Left ventricle myocardium inferior (tissue), 1 donor: ENCODE results near the gene PSMG1. TPM values are rescaled to one million over a fixed set of nuclear protein-coding genes. Genes with fewer than 3 reads are reported as not detected.

Experiments used
- DNase-seq: peaks from one replicate; pipeline ENCODE4 v3.0.0-alpha.2; 2020
- H3K27ac ChIP-seq: fragments of 200-600 bp; replicated peaks from 2 replicates; pipeline ENCODE4 v1.8.0; 2021
- H3K27me3 ChIP-seq: fragments of 200-600 bp; 2 replicates; pipeline ENCODE4 v1.8.0; 2021; ENCODE audit warnings: low read depth
- H3K36me3 ChIP-seq: fragments of 200-600 bp; 2 replicates; pipeline ENCODE4 v1.8.0; 2021
- H3K4me1 ChIP-seq: fragments of 200-600 bp; 2 replicates; pipeline ENCODE4 v1.8.0; 2021
- H3K4me3 ChIP-seq: fragments of 200-600 bp; 2 replicates; pipeline ENCODE4 v1.8.0; 2021; ENCODE audit warnings: mild to moderate bottlenecking, moderate library complexity
- H3K9me3 ChIP-seq: fragments of 200-600 bp; replicated peaks from 2 replicates; pipeline ENCODE4 v1.8.0; 2021
- CTCF ChIP-seq: fragments of 200-600 bp; IDR thresholded peaks from 2 replicates; pipeline ENCODE4 v1.8.0; 2021; ENCODE audit warnings: antibody characterized with exemption, mild to moderate bottlenecking, borderline replicate concordance
- intact Hi-C: fragments of 100-400 bp; cut with micrococcal nuclease; formaldehyde crosslinking; loops from one replicate; pipeline ENCODE4 v1.11.0; 2022
- total RNA-seq: library from RNA; stranded (reverse); fragmentation: NEBNext Ultra II Directional; extraction: Animal tissue kit (Norgen Biotek cat#: 25700); gene quantifications from one replicate; pipeline ENCODE4 v1.2.1, GENCODE V29; 2021
- donor health status: DM: no; HTN: yes; CAD: no; lungs with severe emphysema.

The PSMG1 gene
- total RNA-seq, 1 donor from 2014 or later, result 20.7 TPM

- Histone ChIP-seq H3K27ac (no peak overlapping the region), H3K4me3 (no peak overlapping the region), H3K27me3 (no peaks in the 10 kb centered on the region), H3K4me1 (peaks cover 8% of the 10 kb centered on the region), H3K9me3 (no peaks in the 10 kb centered on the region), H3K36me3 (peaks cover 89% of the 10 kb centered on the region)
- DNase-seq, result no peak
- no peak for TF ChIP-seq CTCF
- intact Hi-C loops, result no loop called here
These were observed 13.6 kb upstream of the PSMG1 start for GRCh38 chr21:39196838-39197237.

GRCh38 chr21:39196310-39196709 is 13.1 kb upstream of the PSMG1 start:
- Histone ChIP-seq H3K36me3 (peaks cover 84% of the 10 kb centered on the region), H3K27me3 (no peaks in the 10 kb centered on the region), H3K27ac (no peak overlapping the region), H3K4me1 (peaks cover 8% of the 10 kb centered on the region), H3K4me3 (no peak overlapping the region), H3K9me3 (no peaks in the 10 kb centered on the region)
- DNase-seq, result no peak
- TF ChIP-seq CTCF, result no peak
- intact Hi-C loops, result no loop called here

- Histone ChIP-seq H3K4me3 (no peak overlapping the region), H3K4me1 (peaks cover 8% of the 10 kb centered on the region), H3K27me3 (no peaks in the 10 kb centered on the region), H3K27ac (no peak overlapping the region), H3K9me3 (no peaks in the 10 kb centered on the region), H3K36me3 (peaks cover 55% of the 10 kb centered on the region)
- DNase-seq, result no peak
- no peak for TF ChIP-seq CTCF
- intact Hi-C loops, result no loop called here
These were observed 10.1 kb upstream of the PSMG1 start for GRCh38 chr21:39193380-39193779.

GRCh38 chr21:39189857-39190604 is 6.8 kb upstream of the PSMG1 start:
- H3K4me3 ChIP-seq, result no peak overlapping the region
- no peak for DNase-seq
- no peak for TF ChIP-seq CTCF
- intact Hi-C loops, result no loop called here
- H3K9me3 ChIP-seq, result no peaks in the 10 kb centered on the region
- peaks cover 22% of the 10 kb centered on the region for H3K36me3 ChIP-seq
- H3K4me1 ChIP-seq, result peaks cover 3% of the 10 kb centered on the region
- no peak overlapping the region for H3K27ac ChIP-seq
- no peaks in the 10 kb centered on the region for H3K27me3 ChIP-seq

- intact Hi-C loops, result no loop called here
- no peak for DNase-seq
- H3K4me3 ChIP-seq, result no peak overlapping the region
These were observed 5.4 kb upstream of the PSMG1 start for GRCh38 chr21:39188521-39189139.

More at GRCh38 chr21:39188521-39189139, 5.4 kb upstream of the PSMG1 start:
- Histone ChIP-seq H3K27me3 (no peaks in the 10 kb centered on the region), H3K9me3 (no peaks in the 10 kb centered on the region), H3K4me1 (peaks cover 15% of the 10 kb centered on the region), H3K36me3 (peaks cover 11% of the 10 kb centered on the region), H3K27ac (no peak overlapping the region)
- no peak for TF ChIP-seq CTCF
